GM21360 (cell line): Measurements from ENCODE around the gene MAP3K3.
A peak's percentile ranks its signal among the peaks of the same experiment; 100 is the strongest.

Experiments used
- ATAC-seq: cut with Tn5 transposase; IDR thresholded peaks from one replicate; pipeline ENCODE4 v1.9.1; 2021; ENCODE audit warnings: mild to moderate bottlenecking, moderate library complexity; ENCODE audit not compliant: unreplicated experiment

Gene MAP3K3

DNA sequence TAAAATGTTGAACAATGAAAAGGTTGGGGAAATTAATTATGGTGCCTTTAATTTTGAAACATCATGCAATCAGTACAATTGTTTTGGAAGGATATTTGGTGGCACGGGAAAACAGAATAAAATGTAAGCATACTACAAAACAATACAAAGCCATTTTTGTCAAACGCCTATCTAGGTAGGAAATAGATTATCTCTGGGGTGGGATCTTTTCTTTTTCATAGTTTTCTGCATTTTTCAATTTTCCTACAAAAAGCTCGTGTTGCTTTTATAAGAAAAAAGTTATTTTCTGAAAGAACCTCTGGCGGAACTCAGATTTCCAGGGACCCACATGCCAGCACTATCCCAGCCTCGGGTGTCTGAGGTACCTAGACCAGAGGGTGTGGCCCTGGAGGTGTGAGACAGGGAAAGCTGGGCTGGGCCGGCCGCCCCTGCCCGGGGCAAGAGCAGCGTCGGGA, 961 bp upstream of the MAP3K3 start:
- no peak for ATAC-seq

- peak; percentile 25 for ATAC-seq
These were observed 565 bp downstream of the MAP3K3 start for GRCh38 chr17:63622574-63623390.

GRCh38 chr17:63623786-63624530, 1.7 kb downstream of the MAP3K3 start:
- no peak for ATAC-seq

GRCh38 chr17:63624531-63624880, 2.3 kb downstream of the MAP3K3 start:
- no peak for ATAC-seq

DNA sequence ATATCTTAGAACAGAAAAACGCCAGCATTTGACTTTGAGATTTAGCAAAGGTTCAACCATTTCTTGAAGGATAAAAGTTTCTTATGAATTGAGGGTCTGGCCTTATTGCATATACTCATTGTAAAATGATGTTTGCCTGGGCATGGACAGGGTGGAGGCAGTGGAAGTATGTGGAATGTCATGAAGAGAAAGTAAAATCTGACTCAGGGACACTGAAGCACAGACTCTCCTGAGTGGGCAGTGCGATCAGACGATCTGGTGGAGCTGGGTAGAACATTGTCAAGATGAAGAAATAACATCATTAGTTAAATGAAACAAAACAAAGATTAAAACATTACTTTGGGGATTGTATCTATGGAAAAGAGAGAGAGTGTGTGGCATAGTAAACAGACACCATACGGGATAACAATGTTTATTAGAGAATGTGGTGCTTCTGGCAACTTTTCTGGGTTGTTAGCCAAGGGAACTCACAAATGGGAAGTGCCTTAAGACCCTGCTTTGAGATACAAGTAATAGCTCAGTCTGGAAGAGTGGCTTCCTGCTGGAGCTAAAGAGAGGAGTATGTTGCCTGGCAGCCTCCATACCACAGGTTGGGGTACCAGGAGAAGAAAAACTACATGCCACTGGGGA, 4.4 kb downstream of the MAP3K3 start:
- no peak for ATAC-seq

GRCh38 chr17:63629627-63630026, 7.4 kb downstream of the MAP3K3 start:
- no peak for ATAC-seq

DNA sequence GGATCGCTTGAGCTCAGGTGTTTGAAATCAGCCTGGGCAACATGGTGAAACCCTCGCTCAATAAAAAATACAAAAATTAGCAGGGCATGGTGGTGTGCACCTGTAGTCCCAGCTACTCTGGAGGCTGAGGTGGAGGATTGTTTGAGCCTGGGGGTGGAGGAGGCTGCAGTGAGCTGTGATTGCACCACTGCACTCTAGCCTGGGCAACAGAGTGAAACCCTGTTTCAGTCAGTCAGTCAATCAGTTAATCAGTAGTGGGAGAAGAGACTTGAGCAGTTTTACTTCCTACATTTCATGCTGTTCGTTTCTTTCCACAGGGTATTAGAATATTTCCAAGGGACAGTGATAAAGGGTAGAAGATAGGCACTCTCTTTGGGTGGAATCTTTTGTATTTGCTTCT, 8.8 kb downstream of the MAP3K3 start:
- ATAC-seq = no peak

GRCh38 chr17:63631626-63632025, 9.4 kb downstream of the MAP3K3 start:
- no peak for ATAC-seq

DNA sequence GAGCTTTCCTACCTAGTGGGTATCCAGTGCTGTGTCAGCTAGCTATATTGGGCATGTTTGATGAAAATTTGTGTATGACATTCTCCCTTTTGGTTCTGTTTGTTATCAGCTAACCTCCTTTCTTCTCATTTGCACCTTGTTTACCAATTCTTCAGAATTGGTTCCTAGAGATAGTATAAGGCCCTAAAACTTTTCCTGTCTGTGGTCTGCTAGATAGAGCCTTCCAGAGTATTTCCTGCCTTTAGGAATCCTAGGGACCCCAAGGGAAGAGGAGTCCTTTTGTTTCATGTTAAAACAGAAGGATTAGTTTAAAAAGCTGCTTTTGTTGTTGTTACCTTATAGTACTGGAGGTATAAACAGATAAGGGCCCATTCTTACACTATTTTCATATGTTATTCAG, 11.5 kb downstream of the MAP3K3 start:
- ATAC-seq = no peak

GRCh38 chr17:63634163-63634562, 11.9 kb downstream of the MAP3K3 start:
- no peak for ATAC-seq

GRCh38 chr17:63634816-63635215, 12.6 kb downstream of the MAP3K3 start:
- no peak for ATAC-seq

- no peak for ATAC-seq
These were observed 13.1 kb downstream of the MAP3K3 start for GRCh38 chr17:63635290-63635689.

- ATAC-seq = no peak
These were observed 13.6 kb downstream of the MAP3K3 start for GRCh38 chr17:63635787-63636186.

- no peak for ATAC-seq
These were observed 16.9 kb downstream of the MAP3K3 start for GRCh38 chr17:63639125-63639524.

- no peak for ATAC-seq
These were observed 17.8 kb downstream of the MAP3K3 start for GRCh38 chr17:63640038-63640437.

DNA sequence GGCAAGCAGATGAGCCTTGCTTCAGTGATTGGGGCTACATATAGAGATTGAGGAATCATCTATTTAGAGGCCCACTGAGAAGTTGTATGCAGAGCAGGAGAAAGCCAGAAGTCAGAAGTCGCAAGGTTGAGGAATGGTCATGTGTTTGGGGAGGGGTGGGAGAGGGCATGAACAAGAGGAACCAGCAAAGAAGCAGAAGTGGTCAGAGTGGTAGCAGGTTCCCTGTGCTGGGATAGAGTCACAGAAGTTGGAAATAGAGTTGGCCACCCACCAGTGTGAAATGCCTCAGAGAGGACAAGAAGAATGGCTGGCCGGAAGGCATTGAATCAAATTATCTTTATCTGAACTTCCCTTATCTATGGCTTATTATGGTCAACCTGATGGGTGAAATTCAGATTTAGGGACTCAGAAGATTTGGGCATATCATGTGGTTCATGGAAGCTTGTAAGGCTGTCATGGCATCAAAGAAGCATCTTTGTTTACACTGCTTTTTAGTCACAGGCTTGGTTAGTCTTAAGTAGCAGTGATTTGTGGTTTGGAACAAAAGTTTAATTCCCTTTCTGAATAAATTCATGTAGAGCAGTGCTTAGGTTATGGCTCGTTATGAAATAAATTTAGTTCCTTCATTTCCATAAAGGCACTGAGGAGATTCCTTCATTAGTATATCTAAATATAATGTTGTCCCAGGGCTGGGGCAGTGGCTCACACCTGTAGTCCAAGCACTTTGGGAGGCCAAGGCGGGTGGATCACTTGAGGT, 19.7 kb downstream of the MAP3K3 start:
- no peak for ATAC-seq

DNA sequence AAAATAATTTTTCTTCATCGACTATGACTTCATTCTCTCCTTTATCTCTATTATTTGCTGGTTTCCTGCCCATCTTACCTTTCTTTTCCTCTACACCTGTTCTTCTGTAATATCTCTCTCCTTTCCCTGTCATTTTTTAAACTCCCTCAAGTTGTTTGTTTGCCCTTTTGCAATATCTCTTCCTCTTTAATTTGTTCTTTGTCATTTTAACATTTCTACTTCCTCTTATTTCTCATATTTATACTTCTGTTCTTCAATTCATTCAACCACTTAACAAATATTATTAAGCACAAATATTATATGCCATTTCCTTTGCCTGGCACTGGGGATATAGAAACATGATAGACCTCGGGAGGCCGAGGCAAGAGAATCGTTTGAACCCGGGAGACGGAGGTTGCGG, 22.6 kb downstream of the MAP3K3 start:
- ATAC-seq = no peak

GRCh38 chr17:63645775-63646487, 23.7 kb downstream of the MAP3K3 start:
- no peak for ATAC-seq

DNA sequence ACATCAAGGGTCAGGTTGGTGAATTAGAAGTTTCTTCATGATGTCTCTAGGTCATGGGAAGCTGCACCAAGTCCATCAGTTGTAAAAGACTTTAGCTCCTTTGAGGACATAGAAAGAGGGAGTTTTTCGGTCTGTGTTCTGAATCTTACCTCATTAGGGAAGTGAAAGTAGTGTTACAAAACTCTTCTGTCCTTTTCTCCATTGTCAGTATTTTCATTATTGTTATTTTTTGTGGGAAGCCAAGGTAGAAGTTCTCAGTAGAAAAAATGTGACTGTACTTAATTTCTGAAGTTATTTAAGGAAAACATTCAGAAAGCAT, 24.2 kb downstream of the MAP3K3 start:
- peak; percentile 77 for ATAC-seq

GRCh38 chr17:63647065-63647725, 25.0 kb downstream of the MAP3K3 start:
- no peak for ATAC-seq
